Heart left ventricle (tissue), 16 donors: ENCODE results near the gene DPEP1. TPM values are rescaled to one million over a fixed set of nuclear protein-coding genes. Genes with fewer than 3 reads are reported as not detected.

ENCODE experiments used
- ATAC-seq, 4 donors: fragments of 200-7000 bp; cut with Tn5 transposase; one replicate each; pipeline ENCODE4 v1.9.1; 2020 to 2022; ENCODE audit warnings: moderate library complexity in 4 of 4, mild to moderate bottlenecking in 3 of 4, moderate number of reproducible peaks in 1 of 4
- DNase-seq, 5 donors: peaks; one replicate each; pipeline ENCODE4 v3.0.0-alpha.2; 2020
- H3K27ac ChIP-seq, 12 donors: fragments of 200-600 bp; sonication (generic) in 4 of 12; one replicate each; pipeline versions ENCODE4 v1.5.0 to v1.8.0; 2016 to 2022; ENCODE audit warnings: mild to moderate bottlenecking in 2 of 12
- H3K27me3 ChIP-seq, 9 donors: fragments of 200-600 bp; sonication (generic) in 2 of 9; one replicate each; pipeline versions ENCODE4 v1.5.1 to v1.8.0; 2016 to 2022; ENCODE audit warnings: mild to moderate bottlenecking in 3 of 9
- H3K36me3 ChIP-seq, 9 donors: fragments of 200-600 bp; sonication (generic) in 2 of 9; one replicate each; pipeline versions ENCODE4 v1.5.0 to v1.8.0; 2018 to 2022; ENCODE audit warnings: mild to moderate bottlenecking in 2 of 9
- H3K4me1 ChIP-seq, 12 donors: fragments of 200-600 bp; sonication (generic) in 4 of 12; one replicate each; pipeline versions ENCODE4 v1.5.0 to v1.8.0; 2016 to 2022; ENCODE audit warnings: mild to moderate bottlenecking in 3 of 12
- H3K4me3 ChIP-seq, 12 donors: fragments of 200-600 bp; sonication (generic) in 4 of 12; one replicate each; pipeline versions ENCODE4 v1.5.0 to v1.8.0; 2017 to 2022; ENCODE audit warnings: mild to moderate bottlenecking in 9 of 12, moderate library complexity in 4 of 12
- H3K9me3 ChIP-seq, 12 donors: fragments of 200-600 bp; sonication (generic) in 4 of 12; one replicate each; pipeline versions ENCODE4 v1.5.0 to v1.8.0; 2016 to 2022; ENCODE audit warnings: mild to moderate bottlenecking in 1 of 12
- CTCF ChIP-seq, 12 donors: fragments of 200-600 bp; sonication (generic) in 4 of 12; IDR thresholded peaks; one replicate each; pipeline versions ENCODE4 v1.5.0 to v1.8.0; 2018 to 2022; ENCODE audit warnings: antibody characterized with exemption in 12 of 12, mild to moderate bottlenecking in 5 of 12
- POLR2A ChIP-seq, 2 donors: fragments of 450-650 bp; IDR thresholded peaks; one replicate each; pipeline ENCODE4 v1.6.1; 2017; ENCODE audit warnings: antibody characterized with exemption in 2 of 2, mild to moderate bottlenecking in 2 of 2, moderate library complexity in 2 of 2
- WGBS, 4 donors: extraction: QIAGEN DNeasy Blood & Tissue Kit in 2 of 4; methylation state at CpG; one replicate each; pipeline versions ENCODE4 v1.1.5 to v1.1.7; 2013 to 2018; 5-methylcytosine and 5-hydroxymethylcytosine counted together
- intact Hi-C, 10 donors: fragments of 100-400 bp; cut with DNase I; formaldehyde crosslinking; loops; one replicate each; pipeline versions ENCODE4 v1.11.1 to v1.14.2; 2022
- polyA plus RNA-seq, 2 donors: library from polyadenylated mRNA; stranded (reverse); fragments of 200-250 nt; gene quantifications; one replicate each; pipeline ENCODE4 v1.2.3, GENCODE V29; 2013
- total RNA-seq, 9 donors: library from RNA; depleted of rRNA in 2 of 9; stranded (reverse); fragments of >200 nt in 2 of 9; fragmentation: NEBNext Ultra II Directional in 3 of 9; extraction: Animal tissue kit (Norgen Biotek cat#: 25700) in 3 of 9; gene quantifications; one replicate each; pipeline versions ENCODE4 v1.1.0 to v1.2.4, GENCODE V29; 2016 to 2023
- donor health status: ischemic (EF 13 %, LVEDD 7.1; RV severe dilation, severe dysfunction).
- donor health status: healthy with polysubstance abuse.
- donor health status: DM: no; HTN: yes; CAD: no.
- donor health status: DM: no; HTN: no; CAD: no.
- donor health status: ischemic (EF 25% LVEDD 6.9; RV normal size, moderate dysfunction).
- donor health status: ischemic (EF 25% LVEDD 5.7; RV mildly dilated, moderate dysfunction).
- donor health status: healthy.
- donor health status: DM: yes; HTN: yes; CAD: no.
- donor health status: ischemic (EF 35%, LVEDD 5.7; RV mildly dilated, moderate dysfunction).
- donor health status: nonischemic (EF 11% LVEDD 7.7; RV severe dilation, severe dysfunction).
- donor health status: DM: yes; HTN: yes; CAD: no.
- donor health status: PGD.
- donor health status: ischemic (EF 29% LVEDD 5.4; RV normal size, mild dysfunction).
- donor health status: nonischemic (EF 23%, LVEDD 6.1; RV moderate dilation, normal function).

DPEP1 gene
- total and polyA plus RNA-seq, 11 donors: not detected

- Histone ChIP-seq H3K36me3 (no peaks in the 10 kb centered on the region), H3K4me1 (no peaks in the 10 kb centered on the region), H3K27ac (peak overlapping the region in 11 of 12 donors; percentile 19 to 85 (median 64)), H3K4me3 (peak overlapping the region in 5 of 12 donors; percentile 1 to 32 (median 14)), H3K9me3 (no peaks in the 10 kb centered on the region), H3K27me3 (no peaks in the 10 kb centered on the region)
- 71 to 80% (median 74%) methylated on average over 16 of the region's 16 CpGs for WGBS, 4 donors
- no peak for TF ChIP-seq POLR2A (IDR thresholded peaks at IDR 0.05)
- TF ChIP-seq CTCF (IDR thresholded peaks at IDR 0.05): no peak
- ATAC-seq: peak in 1 of 4 donors; percentile 69
- no peak for DNase-seq
- intact Hi-C loops: no loop called here
Measured at GRCh38 chr16:89672177-89672941, 58.9 kb downstream of the DPEP1 start.

GRCh38 chr16:89678258-89678657, 64.8 kb downstream of the DPEP1 start:
- WGBS, 4 donors: 94 to 99% (median 96%) methylated on average over 2 of the region's 2 CpGs
- Histone ChIP-seq H3K27me3 (no peaks in the 10 kb centered on the region), H3K27ac (no peak overlapping the region), H3K9me3 (peaks cover 0 to 13% (median 0%) of the 10 kb centered on the region in 12 donors), H3K4me1 (no peaks in the 10 kb centered on the region), H3K4me3 (no peak overlapping the region), H3K36me3 (no peaks in the 10 kb centered on the region)
- intact Hi-C loops: no loop called here
- DNase-seq (no peak), ATAC-seq (no peak)
- no peak for TF ChIP-seq CTCF (IDR thresholded peaks at IDR 0.05)
- TF ChIP-seq POLR2A (IDR thresholded peaks at IDR 0.05): no peak

- ATAC-seq (no peak), DNase-seq (no peak)
- Histone ChIP-seq H3K36me3 (peaks cover 0 to 19% (median 4%) of the 10 kb centered on the region in 9 donors), H3K4me3 (peak overlapping the region in 5 of 12 donors; percentile 66 to 86 (median 75)), H3K27me3 (no peaks in the 10 kb centered on the region), H3K9me3 (no peaks in the 10 kb centered on the region), H3K27ac (no peak overlapping the region), H3K4me1 (peaks cover 0 to 16% (median 8%) of the 10 kb centered on the region in 12 donors)
- intact Hi-C loops: no loop called here
- WGBS, 4 donors: 95 to 100% (median 99%) methylated on average over 1 of the region's 1 CpG
- TF ChIP-seq CTCF (IDR thresholded peaks at IDR 0.05) (no peak), POLR2A (IDR thresholded peaks at IDR 0.05) (no peak)
Measured at GRCh38 chr16:89685916-89686315, 72.5 kb downstream of the DPEP1 start.

- Histone ChIP-seq H3K9me3 (no peaks in the 10 kb centered on the region), H3K4me1 (peaks cover 0 to 16% (median 8%) of the 10 kb centered on the region in 12 donors), H3K27me3 (no peaks in the 10 kb centered on the region), H3K4me3 (peak within 1 kb of the TSS; percentile 66 to 99 (median 84)), H3K36me3 (peaks cover 0 to 26% (median 9%) of the 10 kb centered on the region in 9 donors), H3K27ac (peak within 1 kb of the TSS; percentile 84 to 98 (median 91))
- TF ChIP-seq CTCF (IDR thresholded peaks at IDR 0.05) (no peak), POLR2A (IDR thresholded peaks at IDR 0.05) (peak in 1 of 2 donors; percentile 85)
- intact Hi-C loops: no loop called here
- ATAC-seq (peak; percentile 87 to 97 (median 96)), DNase-seq (peak; percentile 89 to 95 (median 91))
- WGBS, 4 donors: 0 to 1% (median 0%) methylated on average over 3 to 67 of the region's 67 CpGs
Measured at GRCh38 chr16:89686520-89687091, 73.2 kb downstream of the DPEP1 start, which contains the start of gene CDK10. TSS of gene CDK10 (plus strand) at chr16:89686689. CDS start at chr16:89686711, 22 bp downstream.
